Epithelial cell of prostate (primary cell): ENCODE results near the gene ZNHIT3.
"Not testable (repeated sequence)": the region's sequence is repeated elsewhere in the genome, so short reads cannot be mapped to it uniquely, and the experiment has no call there.

Experiments
- DNase-seq: peaks from one replicate; pipeline ENCODE4 v3.0.0-alpha.2; 2011; ENCODE audit warnings: low read depth, low spot score
- H3K27ac ChIP-seq: fragments of 450-650 bp; 2 replicates; pipeline ENCODE4 v1.5.1; 2017; ENCODE audit warnings: mild to moderate bottlenecking

Gene ZNHIT3

GRCh38 chr17:36486204-36487194, at the start of gene ZNHIT3:
TSS of gene ZNHIT3 (plus strand) at chr17:36486681. CDS start at chr17:36486700, 19 bp downstream.
- H3K27ac ChIP-seq = peak within 1 kb of the TSS; percentile 66
- DNase-seq = peak; percentile 86

- not testable (repeated sequence) for H3K27ac ChIP-seq, DNase-seq
Observed at GRCh38 chr17:36441792-36442191, 44.7 kb upstream of the ZNHIT3 start.

- DNase-seq = no peak
- H3K27ac ChIP-seq = no peak overlapping the region
Observed at GRCh38 chr17:36443777-36444176, 42.7 kb upstream of the ZNHIT3 start.

GRCh38 chr17:36449997-36450396, 36.5 kb upstream of the ZNHIT3 start:
- H3K27ac ChIP-seq, DNase-seq: not testable (repeated sequence)

GRCh38 chr17:36452888-36453287, 33.6 kb upstream of the ZNHIT3 start:
- H3K27ac ChIP-seq, DNase-seq: not testable (repeated sequence)

- not testable (repeated sequence) for DNase-seq, H3K27ac ChIP-seq
Observed at GRCh38 chr17:36457701-36458100, 28.8 kb upstream of the ZNHIT3 start.

GRCh38 chr17:36459045-36459444, 27.4 kb upstream of the ZNHIT3 start:
- no peak overlapping the region for H3K27ac ChIP-seq
- DNase-seq = no peak

- no peak for DNase-seq
- no peak overlapping the region for H3K27ac ChIP-seq
Observed at GRCh38 chr17:36459601-36460000, 26.9 kb upstream of the ZNHIT3 start.

GRCh38 chr17:36460265-36460937, 26.1 kb upstream of the ZNHIT3 start:
- DNase-seq = no peak
- H3K27ac ChIP-seq = no peak overlapping the region

GRCh38 chr17:36461330-36462110, 25.0 kb upstream of the ZNHIT3 start:
- no peak overlapping the region for H3K27ac ChIP-seq
- no peak for DNase-seq

GRCh38 chr17:36463916-36464764, 22.3 kb upstream of the ZNHIT3 start:
- DNase-seq = peak; percentile 55
- H3K27ac ChIP-seq = no peak overlapping the region

- DNase-seq = no peak
- no peak overlapping the region for H3K27ac ChIP-seq
Observed at GRCh38 chr17:36464765-36465088, 21.8 kb upstream of the ZNHIT3 start.

GRCh38 chr17:36468903-36469635, 17.4 kb upstream of the ZNHIT3 start:
- H3K27ac ChIP-seq = no peak overlapping the region
- no peak for DNase-seq

GRCh38 chr17:36469733-36470132, 16.7 kb upstream of the ZNHIT3 start:
- no peak overlapping the region for H3K27ac ChIP-seq
- DNase-seq = no peak

- DNase-seq = no peak
- H3K27ac ChIP-seq = no peak overlapping the region
Observed at GRCh38 chr17:36470499-36470898, 16.0 kb upstream of the ZNHIT3 start.

- DNase-seq = no peak
- no peak overlapping the region for H3K27ac ChIP-seq
Observed at GRCh38 chr17:36474571-36474970, 11.9 kb upstream of the ZNHIT3 start.

- no peak for DNase-seq
- H3K27ac ChIP-seq = no peak overlapping the region
Observed at GRCh38 chr17:36475346-36475970, 11.0 kb upstream of the ZNHIT3 start.

- H3K27ac ChIP-seq = no peak overlapping the region
- DNase-seq = no peak
Observed at GRCh38 chr17:36481829-36482228, 4.7 kb upstream of the ZNHIT3 start.
